CD4-positive, alpha-beta T cell (primary cell): Measurements from ENCODE around the gene PHTF2. TPM values are rescaled to one million over a fixed set of nuclear protein-coding genes. Genes with fewer than 3 reads are reported as not detected.

ENCODE experiments used
- ATAC-seq: fragments of 200-7000 bp; cut with Tn5 transposase; one replicate; pipeline ENCODE4 v1.10.0; 2022; ENCODE audit warnings: mild to moderate bottlenecking; ENCODE audit not compliant: poor library complexity
- CTCF ChIA-PET: fragments of 350-600 bp; sonication (Branson Sonifier 250); formaldehyde crosslinking; loops from one replicate; lab custom pipeline; 2021; ENCODE audit warnings: antibody characterized with exemption, inconsistent platforms; lab: Charles Lee
- POLR2A ChIA-PET: fragments of 350-600 bp; sonication (Branson Sonifier 250); formaldehyde crosslinking; loops from one replicate; lab custom pipeline; 2021; ENCODE audit warnings: antibody characterized with exemption, inconsistent platforms; lab: Charles Lee
- DNase-seq, 14 experiments: peaks; one replicate each; pipeline ENCODE4 v3.0.0-alpha.2; 2013 to 2020; ENCODE audit warnings: mixed read lengths in 2 of 14
- H3K27ac ChIP-seq, 2 donors: one replicate each; pipeline versions ENCODE4 v1.5.1 to v1.7.0; 2013; ENCODE audit warnings: low read length in 2 of 2, low read depth in 1 of 2, mild to moderate bottlenecking in 1 of 2
- H3K27me3 ChIP-seq, 2 experiments: 1 replicate in 1 of 2; 2 replicates in 1 of 2; pipeline versions ENCODE4 v1.6.1 to v1.7.0; 2013; ENCODE audit warnings: low read length in 2 of 2, control low read depth in 1 of 2, mild to moderate bottlenecking in 1 of 2, moderate library complexity in 1 of 2; ENCODE audit not compliant: insufficient read depth in 2 of 2, control insufficient read depth in 1 of 2
- H3K36me3 ChIP-seq: one replicate; pipeline ENCODE4 v1.6.1; 2013; ENCODE audit warnings: low read length, control low read depth; ENCODE audit not compliant: insufficient read depth
- H3K4me1 ChIP-seq: one replicate; pipeline ENCODE4 v1.6.1; 2013; ENCODE audit warnings: low read length, control low read depth; ENCODE audit not compliant: insufficient read depth
- H3K4me3 ChIP-seq: one replicate; pipeline ENCODE4 v1.5.1; 2013; ENCODE audit warnings: mild to moderate bottlenecking, low read length, moderate library complexity
- H3K9me3 ChIP-seq, 2 experiments: 1 replicate in 1 of 2; 2 replicates in 1 of 2; pipeline versions ENCODE4 v1.6.1 to v1.7.0; 2013; ENCODE audit warnings: low read length in 2 of 2, mild to moderate bottlenecking in 2 of 2, control low read depth in 1 of 2, moderate library complexity in 1 of 2; ENCODE audit not compliant: control insufficient read depth in 1 of 2, insufficient read depth in 1 of 2
- H3K27ac Mint-ChIP-seq: one replicate; pipeline ENCODE4 v1.8.0; 2020; ENCODE audit warnings: mixed read lengths
- H3K27me3 Mint-ChIP-seq: one replicate; pipeline ENCODE4 v1.8.0; 2021; ENCODE audit warnings: mixed read lengths
- H3K36me3 Mint-ChIP-seq: one replicate; pipeline ENCODE4 v1.8.0; 2021; ENCODE audit warnings: low read depth, mixed read lengths
- H3K4me1 Mint-ChIP-seq: one replicate; pipeline ENCODE4 v1.8.0; 2021; ENCODE audit warnings: low read depth, mixed read lengths
- H3K4me3 Mint-ChIP-seq: one replicate; pipeline ENCODE4 v1.8.0; 2020; ENCODE audit warnings: mild to moderate bottlenecking, mixed read lengths
- H3K9me3 Mint-ChIP-seq: one replicate; pipeline ENCODE4 v1.8.0; 2020; ENCODE audit warnings: mixed read lengths
- intact Hi-C, 2 experiments: fragments of 100-400 bp; cut with DNase I in 1 of 2; cut with micrococcal nuclease in 1 of 2; formaldehyde crosslinking; loops; one replicate each; pipeline versions ENCODE4 v1.15.1 to v1.9.0; 2023 to 2025; cut with DNase I, micrococcal nuclease
- total RNA-seq, 174 experiments: library from RNA in 2 of 174; stranded (reverse) in 2 of 174; gene quantifications; one replicate each; pipeline ENCODE4 v1.2.3 and lab custom pipeline; 2021 to 2026
- TF ChIP-seq, protein P1 (sequence below): fragments of 200-600 bp; IDR thresholded peaks from one replicate; pipeline ENCODE4 v1.8.0; 2022; ENCODE audit warnings: antibody characterized with exemption, mild to moderate bottlenecking

PHTF2 gene
- total RNA-seq, 2 experiments from 2014 or later, result 22.6 to 23.5 TPM

DNA sequence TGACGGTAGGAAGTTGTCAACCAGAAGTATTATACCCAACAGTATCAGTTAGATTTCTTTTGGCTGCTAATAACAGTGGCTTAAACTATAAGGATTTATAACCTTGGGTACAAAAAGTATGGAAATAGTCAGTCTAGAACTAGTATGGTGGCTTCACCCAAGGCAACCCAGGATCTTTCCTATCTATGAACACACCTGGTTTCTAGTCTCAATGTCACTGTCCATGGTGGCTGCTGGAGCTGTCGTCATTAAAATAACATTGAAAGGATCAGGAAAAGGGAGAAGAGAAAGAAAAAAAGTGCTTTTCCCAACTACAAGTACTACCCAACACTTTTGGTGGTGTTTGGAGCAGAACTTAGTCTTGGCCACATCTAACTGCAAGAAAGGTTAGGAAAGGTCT, 27.7 kb downstream of the PHTF2 start:
- intact Hi-C loops, result no loop called here

DNA sequence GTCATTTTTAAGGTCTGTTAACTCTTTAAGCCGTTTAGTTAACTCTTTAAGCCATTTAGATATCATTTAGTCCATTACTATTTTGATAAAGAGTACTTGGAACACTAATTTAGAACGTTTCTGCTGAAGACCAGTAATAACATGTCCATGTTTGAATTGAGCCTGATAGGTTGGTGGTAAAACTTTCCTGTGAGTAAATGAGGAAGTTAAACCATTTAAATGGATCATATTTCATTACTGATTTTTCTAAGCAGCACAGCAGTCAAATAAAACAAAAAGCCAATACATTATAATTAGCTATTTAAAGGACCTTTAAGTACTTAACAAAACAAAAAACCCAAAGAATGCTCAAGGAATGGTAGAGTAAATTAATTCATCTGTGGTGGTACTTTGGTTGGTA, 29.4 kb downstream of the PHTF2 start:
- Mint-ChIP-seq H3K9me3 (peaks cover 9% of the 10 kb centered on the region), H3K4me3 (no peak overlapping the region), H3K27ac (no peak overlapping the region), H3K27me3 (no peaks in the 10 kb centered on the region), H3K4me1 (peaks cover 58% of the 10 kb centered on the region), H3K36me3 (peaks cover 28% of the 10 kb centered on the region)
- Histone ChIP-seq H3K4me1 (peaks cover 30% of the 10 kb centered on the region), H3K9me3 (peaks cover 6 to 14% of the 10 kb centered on the region in 2 experiments), H3K4me3 (no peak overlapping the region), H3K27me3 (no peaks in the 10 kb centered on the region), H3K36me3 (no peaks in the 10 kb centered on the region), H3K27ac (no peak overlapping the region)
- TF ChIP-seq, protein P1, sequence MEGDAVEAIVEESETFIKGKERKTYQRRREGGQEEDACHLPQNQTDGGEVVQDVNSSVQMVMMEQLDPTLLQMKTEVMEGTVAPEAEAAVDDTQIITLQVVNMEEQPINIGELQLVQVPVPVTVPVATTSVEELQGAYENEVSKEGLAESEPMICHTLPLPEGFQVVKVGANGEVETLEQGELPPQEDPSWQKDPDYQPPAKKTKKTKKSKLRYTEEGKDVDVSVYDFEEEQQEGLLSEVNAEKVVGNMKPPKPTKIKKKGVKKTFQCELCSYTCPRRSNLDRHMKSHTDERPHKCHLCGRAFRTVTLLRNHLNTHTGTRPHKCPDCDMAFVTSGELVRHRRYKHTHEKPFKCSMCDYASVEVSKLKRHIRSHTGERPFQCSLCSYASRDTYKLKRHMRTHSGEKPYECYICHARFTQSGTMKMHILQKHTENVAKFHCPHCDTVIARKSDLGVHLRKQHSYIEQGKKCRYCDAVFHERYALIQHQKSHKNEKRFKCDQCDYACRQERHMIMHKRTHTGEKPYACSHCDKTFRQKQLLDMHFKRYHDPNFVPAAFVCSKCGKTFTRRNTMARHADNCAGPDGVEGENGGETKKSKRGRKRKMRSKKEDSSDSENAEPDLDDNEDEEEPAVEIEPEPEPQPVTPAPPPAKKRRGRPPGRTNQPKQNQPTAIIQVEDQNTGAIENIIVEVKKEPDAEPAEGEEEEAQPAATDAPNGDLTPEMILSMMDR, result no peak
- no peak for DNase-seq
- CTCF ChIA-PET, result no interaction called here
- POLR2A ChIA-PET, result no interaction called here
- intact Hi-C loops, result no loop called here
- ATAC-seq, result no peak

More for the DNA sequence above, 27.7 kb downstream of the PHTF2 start:
- ChIA-PET CTCF (no interaction called here), POLR2A (no interaction called here)
- TF ChIP-seq, protein P1, result no peak
- H3K4me1 ChIP-seq, result peaks cover 24% of the 10 kb centered on the region
- H3K27me3 ChIP-seq, result no peaks in the 10 kb centered on the region
- peaks cover 22 to 23% of the 10 kb centered on the region in 2 experiments for H3K9me3 ChIP-seq
- H3K36me3 Mint-ChIP-seq, result peaks cover 38% of the 10 kb centered on the region
- no peak overlapping the region for H3K27ac ChIP-seq
- no peak overlapping the region for H3K27ac Mint-ChIP-seq
- peaks cover 13% of the 10 kb centered on the region for H3K9me3 Mint-ChIP-seq
- H3K4me1 Mint-ChIP-seq, result peaks cover 43% of the 10 kb centered on the region
- no peak overlapping the region for H3K4me3 Mint-ChIP-seq
- ATAC-seq (no peak), DNase-seq (no peak)
- H3K36me3 ChIP-seq, result peaks cover 7% of the 10 kb centered on the region
- no peaks in the 10 kb centered on the region for H3K27me3 Mint-ChIP-seq
- H3K4me3 ChIP-seq, result no peak overlapping the region

DNA sequence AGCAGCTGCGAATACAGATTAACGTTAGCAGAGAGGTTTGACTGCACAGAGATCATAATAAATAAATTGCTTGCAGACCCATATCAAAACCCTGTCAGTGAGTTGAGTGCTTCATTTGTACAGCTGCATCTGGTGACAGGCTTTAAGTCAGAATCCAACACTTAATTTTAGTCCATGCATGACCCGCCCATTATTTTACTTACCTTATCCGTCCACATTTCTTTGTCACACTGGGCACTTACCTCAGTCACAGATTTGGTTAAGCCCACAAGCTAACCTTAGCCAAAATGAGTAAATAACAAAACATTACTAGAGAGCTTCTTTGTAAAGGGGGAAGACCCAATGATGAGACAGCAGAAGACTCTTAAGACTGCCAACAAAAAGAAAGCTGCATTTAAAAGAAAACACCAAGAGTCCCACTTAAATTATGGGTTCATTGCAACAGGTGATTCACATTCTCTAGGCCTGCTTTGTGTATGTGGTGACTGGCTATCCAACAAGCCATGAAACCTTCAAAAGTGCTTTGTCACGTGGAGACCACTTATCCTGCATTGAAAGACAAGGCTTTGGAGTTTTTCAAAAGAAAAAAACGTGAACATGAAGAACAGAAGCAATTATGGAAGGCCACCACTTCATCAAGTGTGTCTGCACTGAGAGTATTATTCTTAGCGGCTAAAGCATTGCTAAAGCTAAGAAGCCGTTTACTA, 32.2 kb downstream of the PHTF2 start:
- Histone ChIP-seq H3K4me1 (peaks cover 45% of the 10 kb centered on the region), H3K36me3 (no peaks in the 10 kb centered on the region), H3K4me3 (no peak overlapping the region), H3K27me3 (no peaks in the 10 kb centered on the region), H3K9me3 (peaks cover 3 to 7% of the 10 kb centered on the region in 2 experiments), H3K27ac (no peak overlapping the region)
- intact Hi-C loops, result loop anchor here in 1 of 2 experiments (5.0 kb wide), 1 partner anchor 34 kb away; the partner anchor contains the start of genes PHTF2 and TMEM60
- Mint-ChIP-seq H3K36me3 (peaks cover 11% of the 10 kb centered on the region), H3K9me3 (peaks cover under 1% of the 10 kb centered on the region), H3K4me1 (peaks cover 66% of the 10 kb centered on the region), H3K4me3 (peak overlapping the region; percentile 77), H3K27ac (peak overlapping the region; percentile 86), H3K27me3 (no peaks in the 10 kb centered on the region)
- ChIA-PET CTCF (interaction anchor here (1.1 to 1.5 kb wide), 2 partner anchors 10 to 32 kb away, joined by 3 to 6 read pairs; partner anchors contain the start of genes PHTF2 and TMEM60), POLR2A (interaction anchor here (1.2 to 2.4 kb wide), 2 partner anchors 16 to 32 kb away, joined by 6 to 9 read pairs; partner anchors contain the start of genes PHTF2 and TMEM60)
- no peak for ATAC-seq
- TF ChIP-seq, protein P1, result no peak
- no peak for DNase-seq
